ENCODE measurements around the gene TCTN1. TPM values are rescaled to one million over a fixed set of nuclear protein-coding genes. Genes with fewer than 3 reads are reported as not detected.

The TCTN1 gene
- total and polyA plus RNA-seq, 9 of the 15 experiments (the other 6 are each of a cell fraction or from before 2014, with no cell fraction given) = 0.32 to 12.5 (median 4.0) TPM

DNA sequence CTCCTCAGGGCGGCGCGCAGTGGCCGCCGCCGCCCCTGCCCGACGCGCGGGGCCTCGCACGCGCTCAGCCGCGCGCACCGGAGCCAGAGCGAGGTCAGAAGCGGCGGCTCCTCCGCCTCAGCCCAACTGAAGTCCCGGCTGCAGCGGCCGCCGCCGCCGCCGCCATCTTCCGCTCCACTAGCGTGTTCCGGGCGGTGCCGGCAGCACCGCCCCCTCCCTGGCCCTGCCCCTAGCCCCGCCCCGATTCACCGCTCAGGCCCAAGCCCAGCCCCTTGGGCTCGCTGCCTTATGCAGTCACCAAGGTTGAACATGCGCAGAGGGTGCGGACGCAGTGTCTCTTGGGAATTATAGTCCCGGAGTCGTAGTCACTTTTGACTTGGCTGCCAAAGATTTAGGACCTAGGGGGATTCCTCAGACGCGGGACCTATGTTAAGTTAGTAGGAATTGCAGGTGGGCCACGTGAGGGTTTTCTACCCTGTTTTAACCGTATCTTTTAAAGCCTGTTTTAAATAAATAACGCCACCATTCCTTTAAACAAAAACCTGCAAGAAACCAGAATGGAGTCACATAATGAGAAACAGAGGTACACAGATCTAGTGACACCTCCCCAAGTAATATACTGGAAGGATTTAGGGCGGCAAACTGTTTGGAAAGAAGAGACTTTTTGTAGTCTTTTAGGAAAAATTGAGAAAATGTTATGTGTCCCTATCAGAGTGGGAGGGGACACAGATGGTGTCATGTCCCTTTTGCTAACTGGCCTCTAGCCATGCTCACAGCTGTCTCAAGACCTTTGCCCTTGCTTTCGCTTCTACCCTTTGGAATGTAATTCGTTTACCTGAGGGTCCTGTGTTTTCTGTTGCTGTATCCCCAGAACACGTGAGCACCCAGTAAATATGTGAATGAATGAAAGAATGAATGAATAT lies 30.5 kb upstream of the TCTN1 start, which contains the start of gene PPTC7:
Gene PPTC7 (minus strand): TSS at position 182 of the 923 bp plus-strand sequence. CDS start 287 bp downstream, outside the sequence.
- ATAC-seq (peak; percentile 97), FAIRE-seq (peak; percentile 90), DNase-seq (ENCODE audit: extremely low read depth in 1 of 4, low spot score in 3 of 4) (peak; percentile 95 to 98 (median 96))
- Histone ChIP-seq H2AFZ (ENCODE audit: low read depth, low read length) (peak within 1 kb of the TSS; percentile 75), H3K79me2 (ENCODE audit: control insufficient read depth, insufficient read depth, low read length) (peaks cover 50% of the 10 kb centered on the region), H3K4me3 (peak within 1 kb of the TSS; percentile 87), H3K27me3 (ENCODE audit: control insufficient read depth in 2 of 2, insufficient read depth in 2 of 2, low read length in 2 of 2) (no peaks in the 10 kb centered on the region), H3K4me1 (replicated peaks in 1 of 2; ENCODE audit: control insufficient read depth in 2 of 2, insufficient read depth in 2 of 2, low read length in 2 of 2) (peaks cover 23 to 28% of the 10 kb centered on the region in 2 experiments; a peak in 4 of 5 replicates), H3K9me1 (ENCODE audit: control insufficient read depth, insufficient read depth, low read length) (no peaks in the 10 kb centered on the region), H3K9me3 (replicated peaks; ENCODE audit: control insufficient read depth, insufficient read depth, low read depth, low read length) (no peaks in the 10 kb centered on the region), H3K36me3 (ENCODE audit: control insufficient read depth, insufficient read depth, low read length) (no peaks in the 10 kb centered on the region; the same call in 2 of the 3 replicates), H4K20me1 (replicated peaks; ENCODE audit: control insufficient read depth, insufficient read depth, low read length) (peaks cover 21% of the 10 kb centered on the region), H3K27ac (ENCODE audit: extremely low read depth, low read depth, low read length) (peak within 1 kb of the TSS; percentile 84), H3K4me2 (ENCODE audit: insufficient read depth, low read length) (peak within 1 kb of the TSS; percentile 92), H3K9ac (ENCODE audit: insufficient read depth in 1 of 2, low read depth in 2 of 2, low read length in 2 of 2) (peak within 1 kb of the TSS; percentile 85 to 95)
- POLR2A ChIA-PET = interaction anchor here (0.5 to 2.5 kb wide), 3 partner anchors 11 to 155 kb away, joined by 3 to 10 read pairs (median 3); no protein-coding TSS in a partner anchor
- in situ Hi-C loops (cut with MboI) = no loop called here
- TSS peak; percentile 80 for BruUV-seq (replicated peaks)
- WGBS (ENCODE audit: insufficient coverage, low coverage, missing lambda C conversion rate) = 0% methylated on average over 26 of the region's 52 CpGs
- intact Hi-C loops (cut with micrococcal nuclease) = loop anchor here (2.0 kb wide), 1 partner anchor 71 kb away; no protein-coding TSS in a partner anchor
- CTCF ChIA-PET (ENCODE audit: low intra/inter-chr PET ratio) = no interaction called here
- TF ChIP-seq ATF7 (IDR thresholded peaks at IDR 0.05) (0 out of 2 replicates have a peak, but pooled peaks have one; percentile 21), XRCC3 (IDR thresholded peaks at IDR 0.05) (no peak), JUND (IDR thresholded peaks at IDR 0.05; ENCODE audit: borderline replicate concordance, low read depth, low read length) (peak; percentile 58), JUND (tag; IDR thresholded peaks at IDR 0.05; ENCODE audit: borderline replicate concordance, low read depth, low read length) (no peak; the same call in 2 of the 3 replicates), CCNT2 (IDR thresholded peaks at IDR 0.05; ENCODE audit: borderline replicate concordance, extremely low read depth, insufficient read length, low read depth, low read length) (peak; percentile 72), SUPT5H (IDR thresholded peaks at IDR 0.05) (peak; percentile 14; the same call in 1 of the 2 replicates), SRSF3 (IDR thresholded peaks at IDR 0.05; ENCODE audit: insufficient read depth, low read length) (no peak), CBFA2T3 (IDR thresholded peaks at IDR 0.05) (peak; percentile 75), TRIM24 (IDR thresholded peaks at IDR 0.05) (no peak), MTA2 (IDR thresholded peaks at IDR 0.05; ENCODE audit: low read depth) (0 out of 2 replicates have a peak, but pooled peaks have one; percentile 19), ATF1 (CRISPR knock-in tag; IDR thresholded peaks at IDR 0.05) (no peak), ATF1 (tag; IDR thresholded peaks at IDR 0.05) (peak; percentile 15), POLR2G (IDR thresholded peaks at IDR 0.05; ENCODE audit: low read depth, low read length) (peak; percentile 89), ZNF431 (CRISPR knock-in tag; IDR thresholded peaks at IDR 0.05) (0 out of 2 replicates have a peak, but pooled peaks have one; percentile 44)
- TF ChIP-seq, protein P1, sequence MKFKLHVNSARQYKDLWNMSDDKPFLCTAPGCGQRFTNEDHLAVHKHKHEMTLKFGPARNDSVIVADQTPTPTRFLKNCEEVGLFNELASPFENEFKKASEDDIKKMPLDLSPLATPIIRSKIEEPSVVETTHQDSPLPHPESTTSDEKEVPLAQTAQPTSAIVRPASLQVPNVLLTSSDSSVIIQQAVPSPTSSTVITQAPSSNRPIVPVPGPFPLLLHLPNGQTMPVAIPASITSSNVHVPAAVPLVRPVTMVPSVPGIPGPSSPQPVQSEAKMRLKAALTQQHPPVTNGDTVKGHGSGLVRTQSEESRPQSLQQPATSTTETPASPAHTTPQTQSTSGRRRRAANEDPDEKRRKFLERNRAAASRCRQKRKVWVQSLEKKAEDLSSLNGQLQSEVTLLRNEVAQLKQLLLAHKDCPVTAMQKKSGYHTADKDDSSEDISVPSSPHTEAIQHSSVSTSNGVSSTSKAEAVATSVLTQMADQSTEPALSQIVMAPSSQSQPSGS (CRISPR knock-in tag; IDR thresholded peaks at IDR 0.05) = no peak
- TF ChIP-seq, protein P2, sequence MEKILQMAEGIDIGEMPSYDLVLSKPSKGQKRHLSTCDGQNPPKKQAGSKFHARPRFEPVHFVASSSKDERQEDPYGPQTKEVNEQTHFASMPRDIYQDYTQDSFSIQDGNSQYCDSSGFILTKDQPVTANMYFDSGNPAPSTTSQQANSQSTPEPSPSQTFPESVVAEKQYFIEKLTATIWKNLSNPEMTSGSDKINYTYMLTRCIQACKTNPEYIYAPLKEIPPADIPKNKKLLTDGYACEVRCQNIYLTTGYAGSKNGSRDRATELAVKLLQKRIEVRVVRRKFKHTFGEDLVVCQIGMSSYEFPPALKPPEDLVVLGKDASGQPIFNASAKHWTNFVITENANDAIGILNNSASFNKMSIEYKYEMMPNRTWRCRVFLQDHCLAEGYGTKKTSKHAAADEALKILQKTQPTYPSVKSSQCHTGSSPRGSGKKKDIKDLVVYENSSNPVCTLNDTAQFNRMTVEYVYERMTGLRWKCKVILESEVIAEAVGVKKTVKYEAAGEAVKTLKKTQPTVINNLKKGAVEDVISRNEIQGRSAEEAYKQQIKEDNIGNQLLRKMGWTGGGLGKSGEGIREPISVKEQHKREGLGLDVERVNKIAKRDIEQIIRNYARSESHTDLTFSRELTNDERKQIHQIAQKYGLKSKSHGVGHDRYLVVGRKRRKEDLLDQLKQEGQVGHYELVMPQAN (IDR thresholded peaks at IDR 0.05; ENCODE audit: borderline replicate concordance) = peak; percentile 46; the same call in 1 of the 2 replicates
- TF ChIP-seq, protein P3, sequence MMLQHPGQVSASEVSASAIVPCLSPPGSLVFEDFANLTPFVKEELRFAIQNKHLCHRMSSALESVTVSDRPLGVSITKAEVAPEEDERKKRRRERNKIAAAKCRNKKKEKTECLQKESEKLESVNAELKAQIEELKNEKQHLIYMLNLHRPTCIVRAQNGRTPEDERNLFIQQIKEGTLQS (IDR thresholded peaks at IDR 0.05) = no peak
- TF ChIP-seq, protein P3 (CRISPR knock-in tag; conservative IDR thresholded peaks at IDR 0.05) = 0 out of 2 replicates have a peak, but pooled peaks have one; percentile 64
